GM12878 (cell line): Measurements from ENCODE around the gene CALN1. TPM values are rescaled to one million over a fixed set of nuclear protein-coding genes. Genes with fewer than 3 reads are reported as not detected.

ENCODE experiments used
- BCL11A ChIP-seq: IDR thresholded peaks from 2 replicates; pipeline ENCODE4 v1.6.1; 2011; ENCODE audit warnings: low read depth, low read length
- FOXM1 ChIP-seq: IDR thresholded peaks from 2 replicates; pipeline ENCODE4 v1.6.1; 2012; ENCODE audit warnings: low read depth, mild to moderate bottlenecking, inconsistent platforms, low read length, moderate library complexity
- HCFC1 ChIP-seq: fragments of 150-350 bp; IDR thresholded peaks from 2 replicates; pipeline ENCODE4 v1.6.1; 2014; ENCODE audit warnings: low read length
- polyA plus RNA-seq, 11 experiments: library from polyadenylated mRNA; depleted of rRNA in 4 of 11; unstranded in 6 of 11; stranded (reverse) in 5 of 11; fragments of >200 nt; fragmentation: Nextera tagmentation in 4 of 11; fragmentation: Illumina TruSeq in 1 of 11; extraction: Ambion mirVana in 4 of 11; extraction: Trizol in 1 of 11; gene quantifications; 1 replicate in 1 of 11; 2 replicates in 10 of 11; pipeline versions ENCODE4 v1.2.1 to v1.2.3, GENCODE V29; 2011 to 2016; ENCODE audit warnings: inconsistent platforms in 2 of 11, missing spikeins in 2 of 11, low read depth in 1 of 11
- total RNA-seq, 4 experiments: library from RNA; depleted of rRNA in 3 of 4; stranded (reverse); fragments of >200 nt in 3 of 4; fragmentation: Illumina TruSeq in 1 of 4; extraction: Trizol in 1 of 4; gene quantifications; 2 replicates each; pipeline versions ENCODE4 v1.2.1 to v1.2.3, GENCODE V29; 2013 to 2021
- TF ChIP-seq, protein P1 (sequence below): IDR thresholded peaks from 2 replicates; pipeline ENCODE4 v1.6.1; 2012; ENCODE audit warnings: low read depth, low read length, improper control_type of control experiment
- TF ChIP-seq, protein P2 (sequence below): IDR thresholded peaks from 2 replicates; pipeline ENCODE4 v1.6.1; 2011; ENCODE audit warnings: borderline replicate concordance, low read depth, mild to moderate bottlenecking, moderate library complexity, low read length; ENCODE audit not compliant: insufficient read depth, poor library complexity, severe bottlenecking
- TF ChIP-seq, protein P3 (sequence below): fragments of 450-650 bp; IDR thresholded peaks from 2 replicates; pipeline ENCODE4 v1.6.1; 2016; ENCODE audit warnings: mild to moderate bottlenecking, moderate library complexity, borderline replicate concordance
- TF ChIP-seq, protein P4 (sequence below): fragments of 450-650 bp; IDR thresholded peaks from 2 replicates; pipeline ENCODE4 v1.6.1; 2018; ENCODE audit warnings: mild to moderate bottlenecking, low read depth, moderate library complexity; ENCODE audit not compliant: partially characterized antibody

The CALN1 gene
- total and polyA plus RNA-seq, 10 of the 15 experiments (the other 5 are each of a cell fraction or from before 2014, with no cell fraction given), result 0.48 to 15.3 (median 1.6) TPM

DNA sequence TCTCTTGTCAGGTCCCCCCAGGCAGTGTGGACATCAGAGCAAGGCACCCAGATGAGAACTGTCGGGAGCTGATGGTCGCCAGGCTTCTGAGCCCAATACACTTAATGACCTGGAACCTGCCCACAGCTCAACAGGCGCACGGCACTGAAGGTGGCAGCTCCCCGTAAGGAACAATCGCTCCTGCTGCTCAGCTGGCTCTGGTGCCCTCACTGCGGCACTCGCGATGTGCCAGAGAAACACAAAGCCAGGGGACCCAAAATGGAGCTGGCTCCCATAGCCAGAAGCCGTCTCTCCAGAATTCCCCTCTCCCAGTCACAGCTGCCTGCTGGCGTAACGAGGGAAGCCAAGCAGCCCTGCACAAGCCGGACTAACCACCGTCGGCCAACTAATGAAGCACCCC is 6.3 kb downstream of the CALN1 start (continued):
- TF ChIP-seq, protein P1, sequence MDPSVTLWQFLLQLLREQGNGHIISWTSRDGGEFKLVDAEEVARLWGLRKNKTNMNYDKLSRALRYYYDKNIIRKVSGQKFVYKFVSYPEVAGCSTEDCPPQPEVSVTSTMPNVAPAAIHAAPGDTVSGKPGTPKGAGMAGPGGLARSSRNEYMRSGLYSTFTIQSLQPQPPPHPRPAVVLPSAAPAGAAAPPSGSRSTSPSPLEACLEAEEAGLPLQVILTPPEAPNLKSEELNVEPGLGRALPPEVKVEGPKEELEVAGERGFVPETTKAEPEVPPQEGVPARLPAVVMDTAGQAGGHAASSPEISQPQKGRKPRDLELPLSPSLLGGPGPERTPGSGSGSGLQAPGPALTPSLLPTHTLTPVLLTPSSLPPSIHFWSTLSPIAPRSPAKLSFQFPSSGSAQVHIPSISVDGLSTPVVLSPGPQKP, result no peak
- TF ChIP-seq, protein P2, sequence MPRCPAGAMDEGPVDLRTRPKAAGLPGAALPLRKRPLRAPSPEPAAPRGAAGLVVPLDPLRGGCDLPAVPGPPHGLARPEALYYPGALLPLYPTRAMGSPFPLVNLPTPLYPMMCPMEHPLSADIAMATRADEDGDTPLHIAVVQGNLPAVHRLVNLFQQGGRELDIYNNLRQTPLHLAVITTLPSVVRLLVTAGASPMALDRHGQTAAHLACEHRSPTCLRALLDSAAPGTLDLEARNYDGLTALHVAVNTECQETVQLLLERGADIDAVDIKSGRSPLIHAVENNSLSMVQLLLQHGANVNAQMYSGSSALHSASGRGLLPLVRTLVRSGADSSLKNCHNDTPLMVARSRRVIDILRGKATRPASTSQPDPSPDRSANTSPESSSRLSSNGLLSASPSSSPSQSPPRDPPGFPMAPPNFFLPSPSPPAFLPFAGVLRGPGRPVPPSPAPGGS, result no peak
- TF ChIP-seq, protein P3, sequence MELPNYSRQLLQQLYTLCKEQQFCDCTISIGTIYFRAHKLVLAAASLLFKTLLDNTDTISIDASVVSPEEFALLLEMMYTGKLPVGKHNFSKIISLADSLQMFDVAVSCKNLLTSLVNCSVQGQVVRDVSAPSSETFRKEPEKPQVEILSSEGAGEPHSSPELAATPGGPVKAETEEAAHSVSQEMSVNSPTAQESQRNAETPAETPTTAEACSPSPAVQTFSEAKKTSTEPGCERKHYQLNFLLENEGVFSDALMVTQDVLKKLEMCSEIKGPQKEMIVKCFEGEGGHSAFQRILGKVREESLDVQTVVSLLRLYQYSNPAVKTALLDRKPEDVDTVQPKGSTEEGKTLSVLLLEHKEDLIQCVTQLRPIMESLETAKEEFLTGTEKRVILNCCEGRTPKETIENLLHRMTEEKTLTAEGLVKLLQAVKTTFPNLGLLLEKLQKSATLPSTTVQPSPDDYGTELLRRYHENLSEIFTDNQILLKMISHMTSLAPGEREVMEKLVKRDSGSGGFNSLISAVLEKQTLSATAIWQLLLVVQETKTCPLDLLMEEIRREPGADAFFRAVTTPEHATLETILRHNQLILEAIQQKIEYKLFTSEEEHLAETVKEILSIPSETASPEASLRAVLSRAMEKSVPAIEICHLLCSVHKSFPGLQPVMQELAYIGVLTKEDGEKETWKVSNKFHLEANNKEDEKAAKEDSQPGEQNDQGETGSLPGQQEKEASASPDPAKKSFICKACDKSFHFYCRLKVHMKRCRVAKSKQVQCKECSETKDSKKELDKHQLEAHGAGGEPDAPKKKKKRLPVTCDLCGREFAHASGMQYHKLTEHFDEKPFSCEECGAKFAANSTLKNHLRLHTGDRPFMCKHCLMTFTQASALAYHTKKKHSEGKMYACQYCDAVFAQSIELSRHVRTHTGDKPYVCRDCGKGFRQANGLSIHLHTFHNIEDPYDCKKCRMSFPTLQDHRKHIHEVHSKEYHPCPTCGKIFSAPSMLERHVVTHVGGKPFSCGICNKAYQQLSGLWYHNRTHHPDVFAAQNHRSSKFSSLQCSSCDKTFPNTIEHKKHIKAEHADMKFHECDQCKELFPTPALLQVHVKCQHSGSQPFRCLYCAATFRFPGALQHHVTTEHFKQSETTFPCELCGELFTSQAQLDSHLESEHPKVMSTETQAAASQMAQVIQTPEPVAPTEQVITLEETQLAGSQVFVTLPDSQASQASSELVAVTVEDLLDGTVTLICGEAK, result no peak
- TF ChIP-seq, protein P4, sequence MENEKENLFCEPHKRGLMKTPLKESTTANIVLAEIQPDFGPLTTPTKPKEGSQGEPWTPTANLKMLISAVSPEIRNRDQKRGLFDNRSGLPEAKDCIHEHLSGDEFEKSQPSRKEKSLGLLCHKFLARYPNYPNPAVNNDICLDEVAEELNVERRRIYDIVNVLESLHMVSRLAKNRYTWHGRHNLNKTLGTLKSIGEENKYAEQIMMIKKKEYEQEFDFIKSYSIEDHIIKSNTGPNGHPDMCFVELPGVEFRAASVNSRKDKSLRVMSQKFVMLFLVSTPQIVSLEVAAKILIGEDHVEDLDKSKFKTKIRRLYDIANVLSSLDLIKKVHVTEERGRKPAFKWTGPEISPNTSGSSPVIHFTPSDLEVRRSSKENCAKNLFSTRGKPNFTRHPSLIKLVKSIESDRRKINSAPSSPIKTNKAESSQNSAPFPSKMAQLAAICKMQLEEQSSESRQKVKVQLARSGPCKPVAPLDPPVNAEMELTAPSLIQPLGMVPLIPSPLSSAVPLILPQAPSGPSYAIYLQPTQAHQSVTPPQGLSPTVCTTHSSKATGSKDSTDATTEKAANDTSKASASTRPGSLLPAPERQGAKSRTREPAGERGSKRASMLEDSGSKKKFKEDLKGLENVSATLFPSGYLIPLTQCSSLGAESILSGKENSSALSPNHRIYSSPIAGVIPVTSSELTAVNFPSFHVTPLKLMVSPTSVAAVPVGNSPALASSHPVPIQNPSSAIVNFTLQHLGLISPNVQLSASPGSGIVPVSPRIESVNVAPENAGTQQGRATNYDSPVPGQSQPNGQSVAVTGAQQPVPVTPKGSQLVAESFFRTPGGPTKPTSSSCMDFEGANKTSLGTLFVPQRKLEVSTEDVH, result no peak
- TF ChIP-seq FOXM1 (no peak), BCL11A (no peak), HCFC1 (no peak)
